COR-L47 (cell line): ENCODE data around the gene BRICD5.

Experiments used
- DNase-seq: peaks from one replicate; lab custom pipeline; 2025; lab: John Stamatoyannopoulos, UW

The BRICD5 gene

DNA sequence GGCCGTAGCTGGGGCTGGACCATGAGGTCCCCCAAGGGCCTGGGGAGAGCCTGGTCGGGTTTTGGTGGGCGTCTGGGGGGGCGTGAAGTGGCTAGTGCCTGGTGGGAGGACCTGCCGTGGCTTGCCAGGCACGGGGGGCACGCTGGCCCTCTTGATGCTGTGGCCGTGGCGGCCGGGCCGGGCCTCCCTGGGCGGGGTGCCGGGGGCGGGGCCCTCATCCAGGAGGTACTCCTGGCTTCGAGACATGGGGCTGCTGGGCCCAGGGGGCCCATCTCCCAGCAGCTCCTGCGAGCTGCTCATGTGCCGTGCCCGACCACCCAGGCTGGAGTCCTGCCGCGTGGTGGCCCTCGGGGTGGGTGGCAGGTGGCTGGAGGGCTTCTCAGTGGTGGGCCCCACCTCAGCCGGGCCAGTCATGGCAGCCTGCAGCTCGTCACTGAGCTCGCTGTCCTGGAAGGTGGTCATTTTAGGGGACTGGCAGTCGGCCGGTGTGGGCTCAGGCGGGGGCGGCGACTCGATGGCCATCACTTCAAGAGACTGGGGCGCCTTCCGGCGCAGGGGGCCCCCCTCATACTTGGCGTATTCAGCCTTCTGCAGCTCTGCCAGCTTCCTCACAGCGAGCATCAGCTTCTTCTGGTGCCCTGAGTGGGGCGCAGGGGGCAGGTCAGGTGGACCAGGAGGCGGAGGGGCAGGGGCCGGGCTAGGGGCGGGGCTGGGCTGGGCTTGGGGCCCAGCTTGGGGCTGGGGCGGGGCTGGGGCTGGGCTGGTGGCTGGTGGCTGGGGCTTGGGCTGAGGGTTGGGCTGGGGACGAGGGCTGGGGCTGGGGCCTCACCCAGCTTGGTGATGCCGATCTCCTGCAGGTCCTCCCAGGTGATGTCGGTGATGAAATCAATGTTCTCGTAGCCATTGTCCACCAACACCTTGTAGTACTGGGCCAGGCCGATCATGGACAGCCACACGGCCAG is 29.4 kb downstream of the BRICD5 start:
- no peak for DNase-seq

DNA sequence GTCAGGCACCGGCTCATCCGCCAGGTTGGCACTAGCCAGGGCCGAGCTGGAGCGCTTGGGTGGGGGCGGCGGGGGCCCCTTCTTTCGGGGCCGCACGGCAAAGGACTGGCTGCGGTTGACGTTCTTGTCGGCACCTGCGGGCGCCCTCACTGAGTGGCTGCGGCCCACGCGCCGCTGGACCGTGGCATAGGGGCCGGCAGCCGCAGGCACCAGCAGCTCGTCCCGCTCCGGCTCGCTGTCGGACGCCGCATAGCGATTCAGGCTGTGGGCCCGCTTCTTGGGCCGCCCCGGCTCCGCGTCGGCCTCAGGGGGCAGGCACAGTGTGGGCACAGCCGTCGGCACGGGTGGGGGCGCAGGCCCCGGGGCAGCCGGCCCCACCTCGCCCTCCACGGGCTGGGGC is 30.2 kb downstream of the BRICD5 start:
- DNase-seq: no peak

DNA sequence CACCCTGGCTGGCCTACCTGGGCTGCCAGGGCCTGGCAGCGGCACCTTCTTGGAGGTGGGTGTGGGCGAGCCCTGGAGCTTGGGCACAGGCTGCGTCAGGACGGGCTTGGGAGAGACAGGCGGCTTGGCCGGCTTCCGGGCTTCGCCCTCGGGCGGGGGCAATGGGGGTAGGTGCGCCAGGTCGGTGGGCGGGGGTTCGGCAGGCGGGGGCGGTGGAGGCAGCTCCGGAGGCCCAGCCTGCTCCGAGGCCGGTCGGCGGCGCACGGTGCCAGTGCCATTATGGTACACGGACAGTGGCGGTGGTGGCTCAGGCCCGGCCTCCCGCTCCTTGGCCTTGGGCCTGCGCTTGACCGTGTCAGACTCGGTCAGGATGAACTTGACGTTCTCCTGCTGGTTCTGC is 31.1 kb downstream of the BRICD5 start:
- no peak for DNase-seq

DNA sequence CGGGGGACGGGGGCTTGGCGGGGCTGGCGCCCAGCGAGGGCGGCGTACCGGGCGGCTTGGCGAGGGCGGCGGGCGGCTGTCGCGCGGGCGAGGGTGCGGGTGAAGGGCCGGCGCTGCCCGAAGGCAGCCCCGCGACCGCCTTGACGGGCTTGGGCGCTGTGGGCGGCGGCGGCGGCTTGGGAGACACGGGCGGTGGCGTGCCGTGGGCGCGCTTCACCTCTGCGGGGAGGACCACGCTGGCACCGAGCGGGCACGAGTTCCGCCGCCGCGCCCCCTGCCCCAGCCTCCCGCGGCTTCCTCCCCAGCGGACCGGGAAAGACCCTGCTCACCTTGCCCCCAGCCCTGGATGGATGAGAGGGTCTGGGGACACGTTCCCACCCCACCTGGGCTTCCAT is 31.6 kb downstream of the BRICD5 start:
- no peak for DNase-seq

DNA sequence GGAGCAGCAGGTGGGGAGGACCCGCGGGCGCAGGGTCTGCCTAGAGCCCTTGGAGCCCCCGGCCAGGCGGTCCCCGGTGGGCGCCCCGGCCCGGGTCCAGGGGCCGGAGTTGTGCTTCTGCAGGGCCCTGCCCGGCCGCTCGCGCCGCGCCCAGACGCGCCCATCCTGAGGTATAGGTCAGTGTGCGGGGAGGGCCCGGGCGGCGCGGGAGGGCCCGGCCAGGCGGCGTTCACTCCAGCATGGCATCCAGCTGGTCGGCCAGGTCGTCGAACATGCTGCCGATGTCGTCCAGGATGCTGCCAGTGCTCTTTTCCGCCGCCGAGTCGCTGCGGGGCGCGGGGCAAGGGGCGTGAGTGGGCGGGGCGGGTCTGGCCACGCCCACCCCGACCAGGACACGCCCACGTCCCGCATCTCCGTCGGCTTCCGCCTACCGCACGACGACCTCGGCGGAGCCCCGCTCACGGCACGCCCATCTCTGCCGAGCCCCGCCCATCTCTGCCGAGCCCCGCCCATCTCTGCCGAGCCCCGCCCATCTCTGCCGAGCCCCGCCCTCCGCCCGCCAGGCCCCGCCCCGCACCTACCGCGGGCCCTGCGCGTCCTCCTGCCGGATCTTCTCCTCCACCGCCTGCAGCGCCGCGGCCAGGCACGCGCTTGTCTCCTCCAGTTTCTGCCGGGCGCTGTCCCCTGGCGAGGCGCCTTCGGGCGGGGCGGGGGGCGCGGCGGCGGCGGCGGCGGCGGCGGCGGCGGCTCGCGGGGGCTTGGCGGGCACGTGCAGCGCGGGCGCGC is 32.1 kb downstream of the BRICD5 start:
- DNase-seq: no peak

DNA sequence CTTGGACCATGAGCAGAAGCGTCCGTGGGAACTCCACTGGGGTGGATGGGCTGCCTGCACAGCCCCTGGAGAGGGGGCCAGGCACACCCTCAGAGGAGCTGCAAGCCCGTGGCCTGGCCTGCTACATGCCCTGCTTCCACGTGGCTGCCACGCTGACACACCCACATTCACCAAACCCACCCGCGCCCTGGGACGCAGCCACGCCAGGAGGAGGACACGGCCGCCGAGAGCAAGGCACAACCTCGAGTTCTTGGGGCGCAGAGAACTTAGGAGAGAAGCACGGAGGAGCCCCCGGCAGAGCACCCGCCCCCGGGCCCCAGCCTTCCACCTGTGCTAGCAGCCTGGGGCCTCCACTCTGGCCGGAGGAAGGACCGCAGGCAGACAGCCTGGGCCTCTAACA is 33.1 kb downstream of the BRICD5 start:
- DNase-seq: no peak

DNA sequence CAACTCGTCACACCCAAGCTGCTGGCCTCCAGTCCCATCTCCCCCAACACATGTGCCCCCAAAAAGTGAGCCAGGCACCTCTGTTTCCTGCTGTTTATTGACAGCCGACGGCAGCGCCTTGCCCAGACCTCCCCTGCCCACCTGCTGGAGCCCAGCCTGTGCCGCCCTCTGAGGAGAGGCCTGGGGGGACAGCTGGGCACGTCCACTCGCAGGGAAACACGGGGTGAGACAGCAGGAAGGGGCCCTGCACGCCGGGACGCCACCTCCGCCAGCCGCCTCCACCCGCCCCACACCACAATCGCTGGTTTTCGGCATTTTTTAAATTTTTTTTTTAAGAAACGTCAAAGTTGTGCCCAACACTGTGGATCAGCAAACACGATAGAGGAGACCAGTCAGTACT is 33.6 kb downstream of the BRICD5 start:
- no peak for DNase-seq

DNA sequence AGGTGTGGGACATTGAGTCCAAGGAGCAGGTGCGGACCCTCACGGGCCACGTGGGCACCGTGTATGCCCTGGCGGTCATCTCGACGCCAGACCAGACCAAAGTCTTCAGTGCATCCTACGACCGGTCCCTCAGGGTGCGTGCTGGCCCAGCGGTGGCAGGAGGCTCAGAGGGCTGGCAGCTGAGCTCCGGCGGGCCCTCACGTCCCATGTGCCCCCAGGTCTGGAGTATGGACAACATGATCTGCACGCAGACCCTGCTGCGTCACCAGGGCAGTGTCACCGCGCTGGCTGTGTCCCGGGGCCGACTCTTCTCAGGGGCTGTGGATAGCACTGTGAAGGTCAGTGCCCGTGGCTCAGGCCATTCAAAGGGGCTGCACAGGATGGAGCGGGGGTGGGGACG is 34.6 kb downstream of the BRICD5 start:
- no peak for DNase-seq

DNA sequence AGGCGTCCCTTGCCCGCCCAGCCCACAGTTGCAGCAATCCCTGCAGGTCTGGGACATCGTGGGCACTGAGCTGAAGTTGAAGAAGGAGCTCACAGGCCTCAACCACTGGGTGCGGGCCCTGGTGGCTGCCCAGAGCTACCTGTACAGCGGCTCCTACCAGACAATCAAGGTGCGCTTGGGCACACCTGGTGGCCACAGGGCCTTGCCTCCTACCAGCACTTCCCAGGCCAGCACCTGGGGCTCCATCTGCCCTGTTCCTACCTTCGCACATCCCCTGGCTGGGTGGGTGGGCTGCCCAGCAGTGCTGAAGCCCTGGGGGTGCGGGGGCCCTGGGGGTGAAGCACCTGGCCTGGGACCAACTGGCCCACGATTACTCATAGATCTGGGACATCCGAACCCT is 35.2 kb downstream of the BRICD5 start:
- no peak for DNase-seq

DNA sequence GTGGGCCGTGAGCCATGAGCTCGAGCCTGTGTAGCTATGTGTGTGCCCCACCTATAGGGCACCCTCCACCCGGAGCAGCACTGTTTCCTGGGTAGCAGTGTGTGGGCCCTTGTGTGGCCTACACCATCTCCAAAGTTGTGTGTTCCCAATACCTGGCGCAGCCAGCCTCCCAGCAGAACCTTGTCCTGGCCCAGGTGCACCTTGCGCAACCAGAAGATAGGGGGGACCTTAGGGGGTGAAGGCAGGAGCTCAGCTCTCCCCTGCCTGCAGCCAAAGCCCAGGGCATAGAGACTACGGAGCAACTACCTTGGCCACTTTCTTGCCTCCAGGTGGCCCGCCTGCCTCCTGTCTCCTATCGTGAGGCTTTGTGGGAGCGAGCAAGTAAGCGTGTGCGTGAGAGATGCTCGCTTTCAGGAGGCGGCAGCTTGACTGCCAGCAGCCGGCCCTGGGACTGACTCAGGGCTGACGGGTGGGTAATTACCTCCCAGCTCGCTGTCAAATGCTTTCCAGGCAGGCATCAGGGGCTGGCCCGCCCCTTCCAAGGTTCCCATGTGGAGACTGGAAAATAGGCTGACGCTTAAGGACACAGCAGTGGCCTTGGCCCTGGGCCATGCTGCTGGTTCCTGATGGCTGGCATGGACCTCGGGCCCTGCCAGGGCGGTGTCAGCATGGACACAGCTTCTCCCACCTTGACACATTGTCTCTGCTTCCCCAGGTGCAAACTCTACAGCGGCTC is 36.1 kb downstream of the BRICD5 start:
- DNase-seq: peak; percentile 34

DNA sequence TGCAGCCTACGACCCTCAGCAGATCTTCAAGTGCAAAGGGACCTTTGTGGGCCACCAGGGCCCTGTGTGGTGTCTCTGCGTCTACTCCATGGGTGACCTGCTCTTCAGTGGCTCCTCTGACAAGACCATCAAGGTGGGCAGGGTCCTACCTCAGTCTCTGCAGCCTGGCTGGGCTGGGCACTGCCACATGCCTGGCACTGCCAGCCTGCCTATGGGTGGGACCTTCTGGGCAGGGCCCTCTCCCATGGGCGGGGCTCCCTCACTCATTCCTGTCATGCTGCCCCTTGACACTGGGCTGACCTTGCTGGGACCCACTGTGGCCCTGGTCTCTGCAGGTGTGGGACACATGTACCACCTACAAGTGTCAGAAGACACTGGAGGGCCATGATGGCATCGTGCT is 36.7 kb downstream of the BRICD5 start:
- no peak for DNase-seq

DNA sequence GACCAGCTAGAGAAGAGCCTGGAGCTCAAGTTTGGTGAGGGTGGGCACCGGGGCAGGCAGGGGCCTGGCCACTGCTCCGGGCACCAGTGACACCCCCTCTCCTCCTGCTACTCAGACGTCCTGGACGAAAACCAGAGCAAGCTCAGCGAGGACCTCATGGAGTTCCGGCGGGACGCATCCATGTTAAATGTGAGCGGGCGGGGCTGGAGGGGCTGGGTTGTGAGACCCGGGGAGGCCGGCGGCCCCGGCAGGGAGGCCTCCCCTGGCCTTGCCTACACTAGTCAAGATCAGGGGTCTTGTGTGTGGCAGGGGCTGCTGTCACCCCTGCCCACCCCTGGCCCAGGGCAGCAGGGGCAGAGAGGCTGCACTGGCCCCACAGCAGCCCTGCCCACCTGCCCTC is 37.3 kb downstream of the BRICD5 start:
- DNase-seq: no peak

DNA sequence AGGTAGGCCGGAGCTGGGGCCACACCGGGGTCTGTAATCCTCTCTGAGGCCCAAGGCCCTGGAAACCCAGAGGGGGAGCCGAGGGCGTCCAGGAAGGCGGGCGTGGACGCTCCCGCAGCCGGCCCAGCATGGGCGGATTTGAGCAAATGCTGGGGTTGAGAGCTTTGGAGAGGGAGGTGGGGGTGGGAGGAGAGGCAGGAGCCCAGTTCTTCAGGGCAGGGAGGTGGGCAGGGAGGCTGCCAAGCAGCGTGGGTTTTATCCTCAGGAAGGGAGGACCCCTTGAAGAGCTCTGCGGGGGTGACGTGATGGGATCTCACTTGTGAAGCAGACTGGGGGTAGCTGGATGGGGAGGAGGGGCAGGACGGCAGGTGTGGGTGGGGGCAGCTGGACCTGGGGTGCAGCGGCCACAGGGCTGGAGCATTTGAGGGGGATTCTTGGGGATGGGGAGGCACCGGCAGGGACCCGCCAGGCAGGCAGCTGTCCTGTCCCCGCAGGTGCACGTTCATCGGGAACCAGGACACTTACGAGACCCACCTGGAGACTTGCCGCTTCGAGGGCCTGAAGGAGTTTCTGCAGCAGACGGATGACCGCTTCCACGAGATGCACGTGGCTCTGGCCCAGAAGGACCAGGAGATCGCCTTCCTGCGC is 37.9 kb downstream of the BRICD5 start:
- no peak for DNase-seq

DNA sequence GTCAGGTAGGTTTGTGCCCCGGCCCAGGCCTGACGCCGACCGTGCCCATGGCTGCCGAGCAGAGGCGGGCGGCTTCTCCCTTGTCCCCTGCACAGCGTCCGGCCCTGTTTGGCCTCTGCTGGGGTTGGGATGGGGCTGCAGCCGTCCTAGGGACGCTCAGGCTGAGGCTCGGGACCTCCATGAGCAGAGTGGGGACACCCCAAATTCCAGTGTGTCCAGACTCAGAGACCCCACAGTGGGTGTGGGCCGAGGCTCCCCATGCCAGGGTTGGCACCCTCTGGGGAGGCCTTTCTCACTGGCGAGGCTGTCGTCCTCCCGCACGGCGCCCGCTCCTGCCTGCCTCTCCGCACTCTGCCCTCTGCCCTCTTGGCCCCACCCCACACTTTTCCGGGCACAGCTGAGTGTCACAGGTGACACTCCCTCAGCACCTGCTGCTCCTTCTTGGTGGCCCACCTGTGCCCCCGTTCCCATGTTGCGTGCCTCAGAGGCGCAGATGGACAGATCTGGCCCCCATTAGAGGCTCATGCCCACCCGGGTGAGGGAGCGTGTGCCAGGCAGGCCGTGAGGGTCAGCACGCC is 39.0 kb downstream of the BRICD5 start:
- no peak for DNase-seq

DNA sequence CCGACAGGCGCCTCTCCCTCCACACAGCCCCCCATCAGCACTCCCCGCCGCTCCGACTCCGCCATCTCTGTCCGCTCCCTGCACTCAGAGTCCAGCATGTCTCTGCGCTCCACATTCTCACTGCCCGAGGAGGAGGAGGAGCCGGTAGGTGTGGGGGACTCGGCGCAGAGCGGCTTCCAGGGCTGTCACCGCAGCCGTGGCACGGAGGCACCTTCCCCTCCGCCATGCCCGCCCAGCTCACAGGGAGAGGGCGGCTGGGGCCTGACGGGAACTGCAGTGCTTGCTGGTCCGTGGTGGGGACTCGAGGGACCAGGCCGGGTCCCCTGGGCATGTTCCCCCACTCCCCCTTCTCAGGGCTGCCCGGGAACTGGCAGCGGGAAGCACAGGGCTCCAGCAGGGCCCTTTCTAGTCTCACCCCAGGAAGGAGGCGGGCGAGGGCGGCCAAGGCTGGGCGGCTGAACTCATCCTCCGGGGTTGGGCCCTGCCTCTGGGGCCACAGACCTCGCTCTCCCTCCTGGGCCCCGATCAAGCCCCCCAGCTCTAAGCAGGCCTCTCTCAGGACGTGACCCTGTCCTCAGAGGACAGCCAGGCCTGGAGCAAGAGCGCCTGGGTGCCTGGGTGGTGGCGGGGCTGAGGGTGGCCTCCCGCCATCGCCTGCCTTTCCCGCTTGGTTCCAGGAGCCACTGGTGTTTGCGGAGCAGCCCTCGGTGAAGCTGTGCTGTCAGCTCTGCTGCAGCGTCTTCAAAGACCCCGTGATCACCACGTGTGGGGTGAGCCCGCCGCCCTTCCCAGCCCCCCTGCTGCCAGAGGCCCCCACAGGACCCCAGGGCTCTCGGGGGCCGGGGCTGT is 39.9 kb downstream of the BRICD5 start:
- DNase-seq: no peak

DNA sequence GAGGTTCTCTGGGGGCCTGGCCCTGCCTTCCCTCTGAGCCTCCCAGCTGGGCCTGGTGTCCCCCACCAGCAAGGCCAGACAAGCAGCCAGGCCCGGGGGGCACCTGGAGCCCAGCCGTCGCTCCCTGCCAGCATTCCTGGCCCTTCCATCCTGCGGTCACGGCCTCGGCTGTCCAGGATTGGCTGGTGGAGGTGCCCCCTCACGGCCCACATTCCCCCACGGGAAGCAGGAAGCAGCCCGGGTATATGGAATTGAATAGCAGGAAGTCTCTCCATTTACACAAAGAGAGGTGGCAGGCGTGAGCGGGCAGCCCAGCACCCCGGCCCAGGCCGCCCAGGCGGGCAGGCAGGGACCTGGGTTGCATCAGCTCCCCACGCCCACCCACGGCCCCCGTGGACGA is 40.6 kb downstream of the BRICD5 start:
- no peak for DNase-seq

DNA sequence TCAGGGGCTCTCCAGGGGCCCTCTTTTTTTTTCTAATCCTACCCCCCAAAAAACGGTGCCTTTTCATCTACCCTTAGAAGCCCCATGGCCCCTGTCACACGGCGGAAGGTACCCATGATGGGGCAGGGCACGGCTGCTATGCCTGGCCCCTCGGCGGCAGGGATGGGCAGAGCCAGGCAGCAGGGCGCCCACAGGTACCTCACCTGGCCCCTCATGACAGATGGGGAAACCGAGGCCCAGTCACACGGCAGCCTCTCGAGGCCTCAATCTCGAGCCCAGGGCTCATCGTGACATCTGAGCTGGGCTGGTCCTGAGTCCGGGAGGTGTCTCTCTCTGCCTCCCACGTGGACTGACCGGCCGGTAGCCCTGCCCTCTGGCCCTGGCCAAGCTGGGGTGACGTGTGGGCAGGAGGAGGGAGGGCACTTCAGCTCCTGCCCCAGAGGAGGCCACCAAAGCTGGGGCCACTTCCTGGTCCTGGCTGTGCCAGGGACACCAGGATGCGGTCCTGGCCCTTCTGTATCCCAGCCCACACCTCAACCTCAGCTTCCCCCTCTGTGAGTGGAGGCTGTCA is 43.5 kb downstream of the BRICD5 start:
- no peak for DNase-seq

DNA sequence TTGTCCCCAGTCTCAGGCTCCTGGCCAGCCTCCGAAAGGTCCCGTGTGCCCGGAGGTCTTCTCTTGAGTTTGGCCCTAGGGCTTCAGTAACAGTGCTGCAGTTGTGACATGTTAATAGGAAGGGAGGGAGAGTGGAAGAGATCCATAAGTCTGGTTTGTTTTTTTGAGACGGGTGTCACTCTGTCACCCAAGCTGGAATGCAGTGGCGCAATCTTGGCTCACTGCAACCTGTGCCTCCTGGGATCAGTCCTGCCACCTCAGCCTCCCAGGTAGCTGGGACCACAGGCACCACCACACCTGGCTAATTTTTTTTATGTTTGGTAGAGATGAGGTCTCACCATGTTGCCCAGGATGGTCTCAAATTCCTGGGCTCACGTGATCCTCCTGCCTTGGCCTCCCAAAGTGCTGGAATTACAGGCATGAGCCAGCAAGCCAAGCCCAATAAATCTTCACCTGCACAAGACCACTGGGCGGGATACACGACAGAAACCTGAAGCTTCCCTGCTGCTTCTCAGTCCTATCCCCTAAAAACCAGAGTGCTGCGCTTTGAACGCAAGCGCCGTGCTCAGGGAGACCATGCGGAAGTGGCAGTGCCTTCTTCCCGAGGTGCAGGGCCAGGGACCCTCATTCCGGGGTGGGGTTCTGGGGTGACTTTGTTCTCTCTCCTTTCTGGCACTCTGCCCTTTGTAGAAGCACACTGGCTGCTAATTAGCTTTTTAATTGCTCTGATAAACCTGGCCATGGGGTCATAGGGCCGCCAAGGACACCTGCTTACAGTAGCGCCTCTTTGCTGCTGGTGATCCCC is 44.2 kb downstream of the BRICD5 start:
- DNase-seq: no peak

DNA sequence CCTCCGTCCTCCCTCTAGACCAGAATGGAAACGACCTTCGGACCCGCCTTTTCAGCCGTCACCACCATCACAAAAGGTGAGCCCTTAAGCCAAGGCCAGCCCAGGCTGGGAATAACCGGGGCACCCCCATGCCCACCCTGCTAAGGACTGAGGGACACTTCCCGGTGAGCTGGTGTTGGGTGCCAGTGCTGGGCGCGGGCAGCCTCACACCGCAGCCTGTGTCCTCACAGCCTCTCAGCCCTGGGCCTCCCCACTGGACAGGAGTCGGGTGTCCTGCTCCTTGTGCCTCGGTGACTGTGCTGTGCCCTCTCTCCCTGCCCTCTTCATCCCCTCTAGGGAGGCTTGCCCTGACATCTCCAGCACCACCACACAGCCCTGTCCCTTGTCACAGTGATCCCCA is 44.8 kb downstream of the BRICD5 start:
- no peak for DNase-seq
